H9 (cell line): ENCODE results near the gene WNT3A. TPM values are rescaled to one million over a fixed set of nuclear protein-coding genes. Genes with fewer than 3 reads are reported as not detected.
A peak's percentile ranks its signal among the peaks of the same experiment; 100 is the strongest.

ENCODE experiments used
- DNase-seq: peaks from one replicate; pipeline ENCODE4 v3.0.0-alpha.2; 2017
- H2AFZ ChIP-seq: one replicate; pipeline ENCODE4 v1.6.1; 2013; ENCODE audit warnings: mild to moderate bottlenecking, low read length, control low read depth, moderate library complexity
- H2AK5ac ChIP-seq: 2 replicates; pipeline ENCODE4 v1.6.1; 2013; ENCODE audit warnings: low read length, control low read depth, mixed read lengths; ENCODE audit not compliant: insufficient read length
- H2BK120ac ChIP-seq: one replicate; pipeline ENCODE4 v1.6.1; 2013; ENCODE audit warnings: low read depth, mild to moderate bottlenecking, low read length, control low read depth, inconsistent platforms; ENCODE audit not compliant: poor library complexity, severe bottlenecking
- H2BK12ac ChIP-seq: 2 replicates; pipeline ENCODE4 v1.6.1; 2013; ENCODE audit warnings: low read length, control low read depth, mixed read lengths, low read depth; ENCODE audit not compliant: insufficient read length
- H2BK15ac ChIP-seq: 2 replicates; pipeline ENCODE4 v1.6.1; 2013; ENCODE audit warnings: low read depth, low read length, control low read depth
- H2BK20ac ChIP-seq: one replicate; pipeline ENCODE4 v1.6.1; 2013; ENCODE audit warnings: low read depth, mild to moderate bottlenecking, low read length, control low read depth, inconsistent platforms; ENCODE audit not compliant: poor library complexity, severe bottlenecking
- H2BK5ac ChIP-seq: 2 replicates; pipeline ENCODE4 v1.6.1; 2013; ENCODE audit warnings: low read length, control low read depth, mixed read lengths; ENCODE audit not compliant: insufficient read length
- H3K14ac ChIP-seq: 2 replicates; pipeline ENCODE4 v1.6.1; 2013; ENCODE audit warnings: low read length, control low read depth; ENCODE audit not compliant: insufficient read depth
- H3K18ac ChIP-seq: 2 replicates; pipeline ENCODE4 v1.6.1; 2013; ENCODE audit warnings: low read depth, mild to moderate bottlenecking, mixed read lengths, low read length, control low read depth; ENCODE audit not compliant: insufficient read length
- H3K23ac ChIP-seq: 2 replicates; pipeline ENCODE4 v1.6.1; 2013; ENCODE audit warnings: low read length, control low read depth, mixed read lengths, low read depth; ENCODE audit not compliant: insufficient read length
- H3K23me2 ChIP-seq: 2 replicates; pipeline ENCODE4 v1.6.1; 2013; ENCODE audit warnings: low read depth, mild to moderate bottlenecking, mixed read lengths, low read length, control low read depth; ENCODE audit not compliant: insufficient read length, poor library complexity, severe bottlenecking
- H3K27ac ChIP-seq: 2 replicates; pipeline ENCODE4 v1.5.1; 2013; ENCODE audit warnings: low read length, control low read depth, mixed read lengths, low read depth; ENCODE audit not compliant: insufficient read length
- H3K27me3 ChIP-seq: 2 replicates; pipeline ENCODE4 v1.6.1; 2013; ENCODE audit warnings: low read length, control low read depth, inconsistent platforms; ENCODE audit not compliant: insufficient read depth
- H3K4ac ChIP-seq: 2 replicates; pipeline ENCODE4 v1.6.1; 2013; ENCODE audit warnings: low read depth, mild to moderate bottlenecking, control low read depth, inconsistent platforms, low read length, moderate library complexity
- H3K4me1 ChIP-seq: 2 replicates; pipeline ENCODE4 v1.6.1; 2013; ENCODE audit warnings: low read length, control low read depth, inconsistent platforms; ENCODE audit not compliant: insufficient read depth
- H3K4me2 ChIP-seq: 2 replicates; pipeline ENCODE4 v1.6.1; 2013; ENCODE audit warnings: low read length, control low read depth, mixed read lengths; ENCODE audit not compliant: insufficient read length, insufficient read depth
- H3K56ac ChIP-seq: 2 replicates; pipeline ENCODE4 v1.6.1; 2013; ENCODE audit warnings: low read depth, mild to moderate bottlenecking, mixed read lengths, low read length, control low read depth; ENCODE audit not compliant: insufficient read length
- H3K79me1 ChIP-seq: 2 replicates; pipeline ENCODE4 v1.6.1; 2013; ENCODE audit warnings: low read depth, mild to moderate bottlenecking, moderate library complexity, low read length, control low read depth, inconsistent platforms; ENCODE audit not compliant: insufficient read depth, poor library complexity, severe bottlenecking
- H3K79me2 ChIP-seq: 2 replicates; pipeline ENCODE4 v1.6.1; 2013; ENCODE audit warnings: low read length, control low read depth, inconsistent platforms; ENCODE audit not compliant: insufficient read depth
- H3K9ac ChIP-seq: 2 replicates; pipeline ENCODE4 v1.6.1; 2013; ENCODE audit warnings: low read length, control low read depth, mixed read lengths; ENCODE audit not compliant: insufficient read length; ENCODE audit errors: extremely low read depth
- H3K9me3 ChIP-seq: one replicate; pipeline ENCODE4 v1.6.1; 2013; ENCODE audit warnings: low read depth, low read length, inconsistent platforms; ENCODE audit not compliant: control insufficient read depth
- H3T11ph ChIP-seq: one replicate; pipeline ENCODE4 v1.6.1; 2013; ENCODE audit warnings: mild to moderate bottlenecking, low read length, control low read depth, inconsistent platforms
- H4K20me1 ChIP-seq: one replicate; pipeline ENCODE4 v1.6.1; 2013; ENCODE audit not compliant: control insufficient read depth, insufficient read length, insufficient read depth
- H4K5ac ChIP-seq: 2 replicates; pipeline ENCODE4 v1.6.1; 2013; ENCODE audit warnings: low read depth, mild to moderate bottlenecking, mixed read lengths, low read length, control low read depth; ENCODE audit not compliant: insufficient read length
- H4K8ac ChIP-seq: replicated peaks from 2 replicates; pipeline ENCODE4 v1.6.1; 2013; ENCODE audit warnings: low read length, control low read depth, mixed read lengths, low read depth; ENCODE audit not compliant: insufficient read length
- H4K91ac ChIP-seq: 2 replicates; pipeline ENCODE4 v1.6.1; 2013; ENCODE audit warnings: low read depth, mild to moderate bottlenecking, moderate library complexity, mixed read lengths, low read length, control low read depth; ENCODE audit not compliant: insufficient read length
- H3K27ac Mint-ChIP-seq, 3 experiments: 2 replicates in 2 of 3; 3 replicates in 1 of 3; pipeline ENCODE4 v1.8.0; 2020 to 2021; ENCODE audit warnings: mixed read lengths in 3 of 3, mild to moderate bottlenecking in 1 of 3, moderate library complexity in 1 of 3
- H3K27me3 Mint-ChIP-seq: 2 replicates; pipeline ENCODE4 v1.8.0; 2021; ENCODE audit warnings: low read depth, mild to moderate bottlenecking, moderate library complexity, mixed read lengths
- H3K36me3 Mint-ChIP-seq, 3 experiments: 2 replicates in 2 of 3; 3 replicates in 1 of 3; pipeline ENCODE4 v1.8.0; 2020 to 2021; ENCODE audit warnings: low read depth in 3 of 3, mixed read lengths in 3 of 3; ENCODE audit not compliant: insufficient read depth in 1 of 3
- H3K4me1 Mint-ChIP-seq, 2 experiments: 2 replicates each; pipeline ENCODE4 v1.8.0; 2020; ENCODE audit warnings: mixed read lengths in 2 of 2
- H3K4me3 Mint-ChIP-seq, 2 experiments: 2 replicates in 1 of 2; 3 replicates in 1 of 2; pipeline ENCODE4 v1.8.0; 2020 to 2021; ENCODE audit warnings: mild to moderate bottlenecking in 2 of 2, mixed read lengths in 2 of 2, moderate library complexity in 1 of 2
- H3K9me3 Mint-ChIP-seq, 2 experiments: 2 replicates in 1 of 2; 3 replicates in 1 of 2; pipeline ENCODE4 v1.8.0; 2020; ENCODE audit warnings: mild to moderate bottlenecking in 2 of 2, mixed read lengths in 2 of 2, moderate library complexity in 1 of 2
- WGBS: extraction: QIAGEN DNeasy Blood & Tissue Kit; methylation state at CpG from one replicate; pipeline ENCODE4 v1.1.7; 2013; ENCODE audit warnings: missing lambda C conversion rate, low lambda C conversion rate, mixed read lengths; ENCODE audit not compliant: insufficient read length; ENCODE audit errors: extremely low coverage; 5-methylcytosine and 5-hydroxymethylcytosine counted together
- long read RNA-seq: library from polyadenylated mRNA; unstranded; transcript quantifications from one replicate; pipeline ENCODE4 v2.0.0, GENCODE V29; 2020
- total RNA-seq: library from RNA; stranded (reverse); gene quantifications from 2 replicates; pipeline ENCODE4 v1.2.1, GENCODE V29; 2021
- TF ChIP-seq, protein P1 (sequence below): fragments of 200-600 bp; sonication (generic); conservative IDR thresholded peaks from 3 replicates; pipeline ENCODE4 v1.8.0; 2021; ENCODE audit warnings: antibody characterized with exemption, mild to moderate bottlenecking

WNT3A gene, protein sequence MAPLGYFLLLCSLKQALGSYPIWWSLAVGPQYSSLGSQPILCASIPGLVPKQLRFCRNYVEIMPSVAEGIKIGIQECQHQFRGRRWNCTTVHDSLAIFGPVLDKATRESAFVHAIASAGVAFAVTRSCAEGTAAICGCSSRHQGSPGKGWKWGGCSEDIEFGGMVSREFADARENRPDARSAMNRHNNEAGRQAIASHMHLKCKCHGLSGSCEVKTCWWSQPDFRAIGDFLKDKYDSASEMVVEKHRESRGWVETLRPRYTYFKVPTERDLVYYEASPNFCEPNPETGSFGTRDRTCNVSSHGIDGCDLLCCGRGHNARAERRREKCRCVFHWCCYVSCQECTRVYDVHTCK
- 0.17 and 0.20 TPM in 2 replicates for total RNA-seq
- long read RNA-seq: 0 reads

DNA sequence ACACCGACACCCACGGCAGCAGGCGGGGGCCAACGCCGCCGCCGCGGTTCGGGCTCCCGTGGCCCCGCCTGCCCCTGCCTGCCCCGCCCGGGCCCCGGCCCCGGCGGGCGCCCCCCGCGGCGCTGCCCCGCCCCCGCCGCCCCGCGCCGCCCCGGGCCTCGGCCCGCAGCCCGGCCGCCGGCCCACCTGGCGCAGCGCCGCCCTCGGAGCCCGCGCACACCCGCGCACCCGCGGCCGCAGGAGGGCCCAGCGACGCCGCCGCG is at the start of gene WNT3A:
WNT3A (plus strand) TSS at position 213 of the 263 bp plus-strand sequence. CDS start 131 bp downstream, outside the sequence.
- Histone ChIP-seq H3K4ac (no peak within 1 kb of the TSS), H3K23ac (no peak within 1 kb of the TSS), H3K79me2 (no peaks in the 10 kb centered on the region), H3K4me2 (peak within 1 kb of the TSS; percentile 22), H2BK120ac (no peak within 1 kb of the TSS), H3K14ac (no peak within 1 kb of the TSS), H2BK15ac (no peak within 1 kb of the TSS), H3K27me3 (peaks cover 76% of the 10 kb centered on the region), H2BK5ac (no peak within 1 kb of the TSS), H3K18ac (no peak within 1 kb of the TSS), H4K91ac (no peak within 1 kb of the TSS), H4K5ac (no peak within 1 kb of the TSS), H3K9me3 (no peaks in the 10 kb centered on the region), H3K79me1 (no peaks in the 10 kb centered on the region), H3K23me2 (peaks cover 15% of the 10 kb centered on the region), H3K9ac (no peak within 1 kb of the TSS), H2BK12ac (no peak within 1 kb of the TSS), H3K56ac (no peak within 1 kb of the TSS), H2AK5ac (no peak within 1 kb of the TSS), H3K4me1 (no peaks in the 10 kb centered on the region; the same call in 1 of the 2 replicates), H3T11ph (no peak within 1 kb of the TSS), H2BK20ac (no peak within 1 kb of the TSS), H4K20me1 (no peaks in the 10 kb centered on the region), H3K27ac (no peak within 1 kb of the TSS), H4K8ac (no peak within 1 kb of the TSS), H2AFZ (no peak within 1 kb of the TSS)
- Mint-ChIP-seq H3K4me1 (peaks cover 24 to 40% of the 10 kb centered on the region in 2 experiments), H3K9me3 (no peaks in the 10 kb centered on the region), H3K27me3 (peaks cover 95% of the 10 kb centered on the region), H3K4me3 (peak within 1 kb of the TSS; percentile 49 to 78), H3K27ac (no peak within 1 kb of the TSS), H3K36me3 (no peaks in the 10 kb centered on the region; a peak in 1 of 7 replicates)
- WGBS: no CpG with 5 or more reads among the region's 48 CpGs
- DNase-seq: no peak
- TF ChIP-seq, protein P1, sequence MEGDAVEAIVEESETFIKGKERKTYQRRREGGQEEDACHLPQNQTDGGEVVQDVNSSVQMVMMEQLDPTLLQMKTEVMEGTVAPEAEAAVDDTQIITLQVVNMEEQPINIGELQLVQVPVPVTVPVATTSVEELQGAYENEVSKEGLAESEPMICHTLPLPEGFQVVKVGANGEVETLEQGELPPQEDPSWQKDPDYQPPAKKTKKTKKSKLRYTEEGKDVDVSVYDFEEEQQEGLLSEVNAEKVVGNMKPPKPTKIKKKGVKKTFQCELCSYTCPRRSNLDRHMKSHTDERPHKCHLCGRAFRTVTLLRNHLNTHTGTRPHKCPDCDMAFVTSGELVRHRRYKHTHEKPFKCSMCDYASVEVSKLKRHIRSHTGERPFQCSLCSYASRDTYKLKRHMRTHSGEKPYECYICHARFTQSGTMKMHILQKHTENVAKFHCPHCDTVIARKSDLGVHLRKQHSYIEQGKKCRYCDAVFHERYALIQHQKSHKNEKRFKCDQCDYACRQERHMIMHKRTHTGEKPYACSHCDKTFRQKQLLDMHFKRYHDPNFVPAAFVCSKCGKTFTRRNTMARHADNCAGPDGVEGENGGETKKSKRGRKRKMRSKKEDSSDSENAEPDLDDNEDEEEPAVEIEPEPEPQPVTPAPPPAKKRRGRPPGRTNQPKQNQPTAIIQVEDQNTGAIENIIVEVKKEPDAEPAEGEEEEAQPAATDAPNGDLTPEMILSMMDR: no peak
